PC-3 (cell line): ENCODE measurements around the gene ABCC3. TPM values are rescaled to one million over a fixed set of nuclear protein-coding genes. Genes with fewer than 3 reads are reported as not detected.
A peak's percentile ranks its signal among the peaks of the same experiment; 100 is the strongest.

Experiments used
- ATAC-seq: fragments of 200-7000 bp; cut with Tn5 transposase; 2 replicates; pipeline ENCODE4 v1.9.1; 2020; ENCODE audit warnings: mild to moderate bottlenecking, moderate library complexity
- BruUV-seq: library from RNA; stranded (reverse); fragments of 400-500 nt; replicated peaks from 2 replicates; lab custom pipeline; 2021; lab: Mats Ljungman, UMichigan
- CTCF ChIA-PET: fragments of 300-600 bp; sonication (Branson Sonifier 250); formaldehyde crosslinking; loops from one replicate; lab custom pipeline; 2022; ENCODE audit warnings: antibody characterized with exemption; lab: Charles Lee
- POLR2A ChIA-PET: fragments of 300-600 bp; sonication (Branson Sonifier 250); formaldehyde crosslinking; loops from one replicate; lab custom pipeline; 2022; ENCODE audit warnings: antibody characterized with exemption; ENCODE audit not compliant: unreplicated experiment; lab: Charles Lee
- DNase-seq: peaks from one replicate; pipeline ENCODE4 v3.0.0-alpha.2; 2015
- H2AFZ ChIP-seq: fragments of 300-600 bp; sonication (generic); 2 replicates; pipeline ENCODE4 v1.6.0; 2016; ENCODE audit warnings: antibody characterized with exemption, low read length
- H3F3A ChIP-seq: fragments of 300-600 bp; sonication (generic); one replicate; pipeline ENCODE4 v1.6.0; 2017; ENCODE audit warnings: antibody characterized with exemption, low read length, control low read depth, mild to moderate bottlenecking; ENCODE audit not compliant: unreplicated experiment
- H3K27ac ChIP-seq: fragments of 300-600 bp; sonication (generic); 2 replicates; pipeline ENCODE4 v1.5.1; 2016; ENCODE audit warnings: mild to moderate bottlenecking, low read length
- H3K27me3 ChIP-seq: fragments of 300-600 bp; sonication (generic); 2 replicates; pipeline ENCODE4 v1.6.1; 2016; ENCODE audit warnings: low read length, mixed read lengths
- H3K36me3 ChIP-seq: fragments of 300-600 bp; sonication (generic); 2 replicates; pipeline ENCODE4 v1.6.1; 2016; ENCODE audit warnings: low read depth, mixed run types, low read length, mixed read lengths
- H3K4me1 ChIP-seq: fragments of 300-600 bp; sonication (generic); 2 replicates; pipeline ENCODE4 v1.5.1; 2016; ENCODE audit warnings: low read length; ENCODE audit not compliant: insufficient read depth
- H3K4me2 ChIP-seq: fragments of 300-600 bp; sonication (generic); 2 replicates; pipeline ENCODE4 v1.6.0; 2016; ENCODE audit warnings: low read length
- H3K4me3 ChIP-seq: fragments of 300-600 bp; sonication (generic); 2 replicates; pipeline ENCODE4 v1.5.1; 2016; ENCODE audit warnings: mild to moderate bottlenecking, low read length, mixed read lengths
- H3K79me2 ChIP-seq: fragments of 300-600 bp; sonication (generic); 2 replicates; pipeline ENCODE4 v1.6.1; 2017; ENCODE audit warnings: low read length, mixed read lengths
- H3K9ac ChIP-seq: fragments of 300-600 bp; sonication (generic); 2 replicates; pipeline ENCODE4 v1.6.0; 2016; ENCODE audit warnings: mild to moderate bottlenecking, low read length
- H3K9me2 ChIP-seq: fragments of 300-600 bp; sonication (generic); replicated peaks from 2 replicates; pipeline ENCODE4 v1.6.1; 2016; ENCODE audit warnings: mixed run types, low read length, mixed read lengths
- H3K9me3 ChIP-seq: fragments of 300-600 bp; sonication (generic); 2 replicates; pipeline ENCODE4 v1.6.1; 2016; ENCODE audit warnings: low read length, mixed read lengths
- H4K20me1 ChIP-seq: fragments of 300-600 bp; sonication (generic); 2 replicates; pipeline ENCODE4 v1.6.1; 2016; ENCODE audit warnings: low read length, mixed read lengths
- EZH2 ChIP-seq: fragments of 300-600 bp; sonication (generic); IDR thresholded peaks from one replicate; pipeline ENCODE4 v1.6.1; 2017; ENCODE audit warnings: antibody characterized with exemption, mild to moderate bottlenecking, low read length; ENCODE audit not compliant: unreplicated experiment
- EZH2phosphoT487 ChIP-seq: fragments of 300-600 bp; sonication (generic); IDR thresholded peaks from 2 replicates; pipeline ENCODE4 v1.6.1; 2018; ENCODE audit warnings: mild to moderate bottlenecking, antibody characterized with exemption, low read length, borderline replicate concordance
- intact Hi-C: fragments of 100-400 bp; cut with micrococcal nuclease; formaldehyde crosslinking; loops from 2 replicates; pipeline ENCODE4 v1.9.0; 2023
- total RNA-seq: library from RNA; depleted of rRNA; stranded (reverse); fragments of >200 nt; gene quantifications from 2 replicates; pipeline ENCODE4 v1.2.3, GENCODE V29; 2014
- TF ChIP-seq, protein P1 (sequence below): fragments of 300-600 bp; sonication (generic); conservative IDR thresholded peaks from 2 replicates; pipeline ENCODE4 v1.5.1; 2017; ENCODE audit warnings: antibody characterized with exemption, low read depth, mild to moderate bottlenecking, low read length

The ABCC3 gene
- total RNA-seq, 1 experiment from 2014 or later = 50.2 TPM

DNA sequence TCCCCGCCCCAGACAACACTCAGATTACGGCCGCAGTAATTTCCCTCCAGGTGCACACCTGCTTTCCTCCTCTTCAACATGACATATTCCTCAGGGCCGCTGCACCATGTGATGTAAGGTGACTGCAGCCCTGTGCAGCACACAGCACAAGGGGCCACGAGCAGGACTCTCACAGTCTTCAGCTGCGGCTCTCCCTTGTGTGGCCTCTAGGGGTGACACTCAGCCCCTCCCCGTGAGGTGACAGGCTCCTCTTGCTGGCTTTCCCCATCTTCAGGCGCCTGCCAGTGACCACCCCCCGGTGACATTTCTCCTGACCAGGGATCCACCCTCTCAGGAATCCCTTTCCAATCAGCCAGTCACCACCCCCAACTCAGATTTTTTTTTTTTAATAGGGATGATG, 31.3 kb upstream of the ABCC3 start:
- no peaks in the 10 kb centered on the region for H3F3A ChIP-seq
- H3K36me3 ChIP-seq = no peaks in the 10 kb centered on the region
- ChIA-PET CTCF (no interaction called here), POLR2A (no interaction called here)
- ATAC-seq = peak; percentile 64; the same call in 1 of the 2 replicates
- H3K4me1 ChIP-seq = no peaks in the 10 kb centered on the region
- H3K4me2 ChIP-seq = no peak overlapping the region
- TF ChIP-seq, protein P1, sequence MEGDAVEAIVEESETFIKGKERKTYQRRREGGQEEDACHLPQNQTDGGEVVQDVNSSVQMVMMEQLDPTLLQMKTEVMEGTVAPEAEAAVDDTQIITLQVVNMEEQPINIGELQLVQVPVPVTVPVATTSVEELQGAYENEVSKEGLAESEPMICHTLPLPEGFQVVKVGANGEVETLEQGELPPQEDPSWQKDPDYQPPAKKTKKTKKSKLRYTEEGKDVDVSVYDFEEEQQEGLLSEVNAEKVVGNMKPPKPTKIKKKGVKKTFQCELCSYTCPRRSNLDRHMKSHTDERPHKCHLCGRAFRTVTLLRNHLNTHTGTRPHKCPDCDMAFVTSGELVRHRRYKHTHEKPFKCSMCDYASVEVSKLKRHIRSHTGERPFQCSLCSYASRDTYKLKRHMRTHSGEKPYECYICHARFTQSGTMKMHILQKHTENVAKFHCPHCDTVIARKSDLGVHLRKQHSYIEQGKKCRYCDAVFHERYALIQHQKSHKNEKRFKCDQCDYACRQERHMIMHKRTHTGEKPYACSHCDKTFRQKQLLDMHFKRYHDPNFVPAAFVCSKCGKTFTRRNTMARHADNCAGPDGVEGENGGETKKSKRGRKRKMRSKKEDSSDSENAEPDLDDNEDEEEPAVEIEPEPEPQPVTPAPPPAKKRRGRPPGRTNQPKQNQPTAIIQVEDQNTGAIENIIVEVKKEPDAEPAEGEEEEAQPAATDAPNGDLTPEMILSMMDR = peak; percentile 42
- no peak for TF ChIP-seq EZH2phosphoT487
- TF ChIP-seq EZH2 = no peak
- H3K9me3 ChIP-seq = no peaks in the 10 kb centered on the region
- no peaks in the 10 kb centered on the region for H4K20me1 ChIP-seq
- H3K9ac ChIP-seq = no peak overlapping the region
- H2AFZ ChIP-seq = no peak overlapping the region
- intact Hi-C loops = no loop called here
- no peak overlapping the region for H3K4me3 ChIP-seq
- no peaks in the 10 kb centered on the region for H3K9me2 ChIP-seq
- no peaks in the 10 kb centered on the region for H3K27me3 ChIP-seq
- H3K79me2 ChIP-seq = no peaks in the 10 kb centered on the region
- no TSS peak for BruUV-seq
- H3K27ac ChIP-seq = no peak overlapping the region
- DNase-seq = no peak

DNA sequence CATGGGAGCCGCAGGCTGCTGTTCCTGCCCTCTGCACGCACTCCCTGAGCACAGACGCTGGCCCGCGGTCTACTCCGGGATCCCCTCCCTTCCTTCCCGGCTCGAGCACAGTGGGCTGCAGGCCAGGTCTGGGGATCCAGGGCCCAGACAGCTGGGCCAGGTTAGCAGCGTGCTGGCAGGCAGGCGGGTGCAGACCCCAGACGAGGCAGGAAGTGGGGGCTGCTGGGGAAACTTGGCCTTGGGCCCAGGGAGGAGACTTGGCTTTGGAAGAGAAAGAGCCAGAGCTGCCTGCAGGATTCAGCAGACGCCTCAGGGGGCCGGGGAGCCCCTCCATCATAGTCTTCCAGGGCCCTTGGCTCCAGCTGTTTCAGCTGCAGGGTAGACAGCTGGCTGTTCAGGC, 30.2 kb upstream of the ABCC3 start:
- no peak overlapping the region for H3K27ac ChIP-seq
- no peaks in the 10 kb centered on the region for H3K9me2 ChIP-seq
- intact Hi-C loops = no loop called here
- H3K4me3 ChIP-seq = no peak overlapping the region
- BruUV-seq = no TSS peak
- no peaks in the 10 kb centered on the region for H3K36me3 ChIP-seq
- ATAC-seq = no peak
- H3K4me1 ChIP-seq = no peaks in the 10 kb centered on the region
- H3K9me3 ChIP-seq = no peaks in the 10 kb centered on the region
- H3K27me3 ChIP-seq = no peaks in the 10 kb centered on the region
- ChIA-PET POLR2A (no interaction called here), CTCF (interaction anchor here (0.6 kb wide), 1 partner anchor 10 kb away, joined by 3 read pairs; no protein-coding TSS in a partner anchor)
- no peaks in the 10 kb centered on the region for H4K20me1 ChIP-seq
- TF ChIP-seq EZH2phosphoT487 = no peak
- TF ChIP-seq, protein P1 = no peak
- no peak for TF ChIP-seq EZH2
- H3K79me2 ChIP-seq = no peaks in the 10 kb centered on the region
- H3K9ac ChIP-seq = no peak overlapping the region
- no peak overlapping the region for H2AFZ ChIP-seq
- no peak for DNase-seq
- H3F3A ChIP-seq = no peaks in the 10 kb centered on the region
- H3K4me2 ChIP-seq = no peak overlapping the region

DNA sequence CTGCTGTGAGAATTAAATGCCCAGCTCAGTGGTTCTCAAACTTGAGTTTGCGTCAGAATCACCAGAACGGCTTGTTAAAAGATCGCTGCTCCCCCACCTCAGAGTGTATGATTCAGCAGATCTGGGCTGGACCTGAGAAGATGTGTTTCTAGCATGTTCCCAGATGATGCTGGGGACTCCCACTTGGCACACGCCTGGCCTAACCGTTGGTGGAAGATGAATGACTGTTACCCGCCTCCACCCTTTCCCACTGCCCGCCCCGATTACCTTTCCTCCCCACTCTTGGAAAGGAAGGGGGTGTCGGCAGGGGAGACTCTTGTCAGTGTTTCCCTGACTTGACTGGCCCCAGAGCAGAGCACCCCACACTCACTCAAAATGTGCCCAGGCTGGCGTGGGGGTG, 29.3 kb upstream of the ABCC3 start:
- intact Hi-C loops = no loop called here
- Histone ChIP-seq H3K27me3 (no peaks in the 10 kb centered on the region), H3K9me3 (no peaks in the 10 kb centered on the region), H3K4me2 (no peak overlapping the region), H3F3A (no peaks in the 10 kb centered on the region), H3K9me2 (no peaks in the 10 kb centered on the region), H3K4me3 (no peak overlapping the region), H3K9ac (no peak overlapping the region), H4K20me1 (no peaks in the 10 kb centered on the region), H3K79me2 (no peaks in the 10 kb centered on the region), H2AFZ (no peak overlapping the region), H3K36me3 (no peaks in the 10 kb centered on the region), H3K4me1 (no peaks in the 10 kb centered on the region), H3K27ac (no peak overlapping the region)
- DNase-seq (no peak), ATAC-seq (no peak)
- BruUV-seq = no TSS peak
- no peak for TF ChIP-seq EZH2phosphoT487
- TF ChIP-seq, protein P1 = no peak
- TF ChIP-seq EZH2 = no peak
- POLR2A ChIA-PET = no interaction called here
- CTCF ChIA-PET = no interaction called here
